Activated T-helper 1 cell treated with anti-CD3 and anti-CD28 coated beads, Interleukin-12 subunit alpha, Interleukin-12 subunit beta, Interleukin-2, Interleukin-4 antibody, amounts not matched to agents 30 ng/mL and 10 ng/mL and 1 ng/mL, durations not matched to agents 14 hours and 24 hours and 36 hours (primary cell): ENCODE results near the gene TNFSF18. TPM values are rescaled to one million over a fixed set of nuclear protein-coding genes. Genes with fewer than 3 reads are reported as not detected.

ENCODE experiments used
- DNase-seq: peaks from one replicate; pipeline ENCODE4 v3.0.0; 2021; ENCODE audit warnings: low spot score
- H3K27ac Mint-ChIP-seq: one replicate; pipeline ENCODE4 v1.8.0; 2021; ENCODE audit warnings: mild to moderate bottlenecking, mixed read lengths
- H3K27me3 Mint-ChIP-seq: one replicate; pipeline ENCODE4 v1.8.0; 2022; ENCODE audit warnings: mild to moderate bottlenecking, moderate library complexity, mixed read lengths; ENCODE audit not compliant: insufficient read depth
- H3K36me3 Mint-ChIP-seq: one replicate; pipeline ENCODE4 v1.8.0; 2021; ENCODE audit warnings: low read depth, mixed read lengths
- H3K4me1 Mint-ChIP-seq: one replicate; pipeline ENCODE4 v1.8.0; 2021; ENCODE audit warnings: low read depth, mixed read lengths
- H3K4me3 Mint-ChIP-seq: one replicate; pipeline ENCODE4 v1.8.0; 2021; ENCODE audit warnings: mild to moderate bottlenecking, moderate library complexity, mixed read lengths
- H3K9me3 Mint-ChIP-seq: one replicate; pipeline ENCODE4 v1.8.0; 2021; ENCODE audit warnings: mixed read lengths
- intact Hi-C: fragments of 100-400 bp; cut with micrococcal nuclease; formaldehyde crosslinking; loops from one replicate; pipeline ENCODE4 v1.15.1; 2024
- total RNA-seq: library from RNA; stranded (reverse); gene quantifications from 2 replicates; pipeline ENCODE4 v1.2.3, GENCODE V29; 2022

TNFSF18 gene
- total RNA-seq, 1 donor from 2014 or later, result not detected

DNA sequence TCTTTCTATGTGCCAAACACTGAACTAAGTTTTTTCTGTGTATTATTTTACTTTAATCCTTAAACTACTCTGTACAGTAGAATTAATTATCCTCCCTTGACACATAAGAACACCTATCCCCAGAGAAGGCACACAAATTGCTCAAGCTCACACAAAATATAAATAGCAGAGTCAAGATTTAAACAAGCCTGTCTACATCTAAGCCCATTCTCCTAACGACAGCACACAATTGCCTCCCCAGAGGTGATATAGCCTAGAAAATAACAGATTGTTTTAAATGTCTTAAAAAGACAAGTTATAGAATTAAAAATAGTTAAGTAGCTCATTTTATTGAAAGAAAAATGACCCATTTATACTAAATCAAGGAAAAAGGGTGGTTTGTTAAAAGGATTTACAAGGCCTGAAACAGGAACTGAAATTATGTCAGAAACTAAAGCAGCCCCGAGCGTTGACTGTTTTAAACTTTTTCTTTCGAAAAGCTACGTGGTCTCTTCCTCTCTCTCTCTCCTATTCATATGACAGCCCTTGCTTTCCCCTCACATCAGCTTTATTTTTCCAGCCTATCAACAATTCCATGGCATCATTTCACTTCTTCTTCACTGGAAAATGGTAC, 30.5 kb downstream of the TNFSF18 start:
- Mint-ChIP-seq H3K9me3 (peaks cover 11% of the 10 kb centered on the region), H3K4me1 (no peaks in the 10 kb centered on the region), H3K36me3 (no peaks in the 10 kb centered on the region), H3K27me3 (peaks cover 3% of the 10 kb centered on the region), H3K27ac (no peak overlapping the region), H3K4me3 (no peak overlapping the region)
- intact Hi-C loops, result no loop called here
- no peak for DNase-seq

DNA sequence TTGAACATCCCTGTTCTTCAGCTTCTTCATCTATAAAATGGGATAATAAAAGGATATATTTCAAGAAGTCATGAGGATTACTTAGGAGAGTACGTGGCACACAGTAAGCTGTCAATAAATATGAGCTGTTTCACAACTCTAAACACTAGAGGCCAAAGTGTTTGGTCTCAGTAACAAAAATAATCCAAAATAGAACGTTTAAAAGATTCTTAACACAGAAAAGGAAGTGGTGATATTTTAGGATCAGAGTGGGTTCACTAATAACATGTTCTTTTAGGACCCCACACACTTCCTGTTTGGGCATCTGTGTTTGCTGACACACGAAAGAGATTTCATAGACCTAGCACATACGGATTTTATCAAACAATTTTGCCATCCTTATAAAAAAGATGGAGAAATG, 32.9 kb downstream of the TNFSF18 start:
- H3K4me3 Mint-ChIP-seq, result no peak overlapping the region
- intact Hi-C loops, result no loop called here
- no peaks in the 10 kb centered on the region for H3K4me1 Mint-ChIP-seq

DNA sequence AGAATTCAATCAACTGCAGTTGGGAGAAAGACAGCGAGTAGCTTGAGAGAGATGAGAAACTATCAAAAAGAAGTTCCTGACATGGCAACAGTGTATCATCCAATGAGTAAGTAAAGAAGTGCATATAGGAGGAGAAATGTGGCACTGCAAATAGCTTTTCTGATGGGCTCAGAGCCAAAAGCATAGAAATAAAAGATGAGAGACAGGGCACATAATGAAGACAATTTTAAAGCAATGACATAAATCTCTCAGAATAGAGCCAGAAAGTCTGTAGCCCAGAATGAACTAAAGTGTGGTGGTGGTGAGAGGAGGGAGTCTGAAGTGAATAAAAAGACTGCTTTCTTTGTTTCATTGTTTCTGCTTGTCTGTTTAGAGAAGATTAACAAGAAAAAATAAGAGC, 34.3 kb downstream of the TNFSF18 start:
- no peak overlapping the region for H3K4me3 Mint-ChIP-seq
- peaks cover 6% of the 10 kb centered on the region for H3K9me3 Mint-ChIP-seq
- DNase-seq, result no peak
- no peak overlapping the region for H3K27ac Mint-ChIP-seq
- intact Hi-C loops, result no loop called here
- H3K27me3 Mint-ChIP-seq, result peaks cover 6% of the 10 kb centered on the region
- H3K36me3 Mint-ChIP-seq, result no peaks in the 10 kb centered on the region
- no peaks in the 10 kb centered on the region for H3K4me1 Mint-ChIP-seq

More for the DNA sequence above, 32.9 kb downstream of the TNFSF18 start:
- H3K36me3 Mint-ChIP-seq, result no peaks in the 10 kb centered on the region
- H3K27me3 Mint-ChIP-seq, result peaks cover 5% of the 10 kb centered on the region
- H3K9me3 Mint-ChIP-seq, result peaks cover 6% of the 10 kb centered on the region
- no peak overlapping the region for H3K27ac Mint-ChIP-seq
- DNase-seq, result no peak

DNA sequence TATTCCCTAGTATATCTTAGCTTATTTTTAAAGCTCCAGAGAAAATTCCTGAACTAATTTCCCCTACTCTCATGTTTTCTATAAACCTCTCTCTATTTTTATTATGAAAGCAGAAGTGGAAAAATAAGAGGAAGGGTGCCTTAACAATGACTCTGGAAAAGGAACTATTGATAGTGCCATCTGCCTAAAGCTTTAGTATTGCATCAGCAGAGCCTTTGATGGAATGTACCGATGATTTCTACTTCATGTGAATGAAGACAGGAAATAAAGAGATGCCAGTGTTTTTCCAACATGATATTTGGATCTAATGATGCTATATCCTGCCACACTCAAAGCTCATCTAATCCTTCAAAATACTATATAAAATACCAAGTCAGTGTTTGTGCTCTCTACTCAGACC, 35.1 kb downstream of the TNFSF18 start:
- H3K27me3 Mint-ChIP-seq, result peaks cover 7% of the 10 kb centered on the region
- DNase-seq, result no peak
- H3K4me3 Mint-ChIP-seq, result no peak overlapping the region
- H3K9me3 Mint-ChIP-seq, result peaks cover 2% of the 10 kb centered on the region
- H3K36me3 Mint-ChIP-seq, result no peaks in the 10 kb centered on the region
- H3K27ac Mint-ChIP-seq, result no peak overlapping the region
- intact Hi-C loops, result no loop called here
- H3K4me1 Mint-ChIP-seq, result no peaks in the 10 kb centered on the region

DNA sequence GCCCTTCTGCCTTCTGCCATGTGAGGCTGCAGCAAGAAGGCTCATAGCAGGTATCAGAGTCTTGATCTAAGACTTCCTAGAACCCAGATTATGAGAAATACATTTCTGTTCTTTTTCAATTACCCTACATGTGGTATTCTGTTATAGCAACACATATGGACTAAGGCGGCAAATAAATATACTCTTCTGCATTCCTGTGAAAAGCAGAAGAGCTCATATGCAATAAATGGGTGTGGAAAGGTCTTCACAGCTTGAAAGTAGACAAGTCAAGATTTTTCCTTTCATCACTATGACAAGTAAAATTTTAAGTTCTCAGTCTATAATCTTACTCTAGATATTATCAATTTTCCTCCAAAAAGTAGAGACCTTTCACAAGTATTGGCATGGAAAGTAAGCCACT, 36.6 kb downstream of the TNFSF18 start:
- no peak overlapping the region for H3K27ac Mint-ChIP-seq

DNA sequence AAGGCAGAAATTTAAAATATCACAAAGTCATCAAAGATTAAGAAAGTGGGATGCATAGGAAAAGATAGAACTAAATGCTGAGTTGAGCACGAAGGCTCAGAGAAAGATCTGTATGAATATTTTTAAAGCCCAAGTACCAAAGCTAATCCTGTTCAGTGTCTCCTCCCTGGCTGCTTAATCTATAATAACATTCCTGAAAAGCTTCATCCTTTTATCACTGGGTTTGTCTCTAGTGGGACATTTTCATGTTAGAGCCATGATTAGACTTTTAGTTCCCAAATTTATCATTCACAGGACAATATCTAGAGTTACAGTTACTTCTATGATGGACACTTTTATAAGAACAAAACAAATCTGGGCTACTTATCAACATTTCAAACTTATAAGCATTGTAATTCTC, 38.6 kb downstream of the TNFSF18 start:
- Mint-ChIP-seq H3K9me3 (no peaks in the 10 kb centered on the region), H3K27ac (no peak overlapping the region), H3K4me3 (no peak overlapping the region), H3K27me3 (peaks cover 7% of the 10 kb centered on the region), H3K36me3 (no peaks in the 10 kb centered on the region), H3K4me1 (no peaks in the 10 kb centered on the region)
- intact Hi-C loops, result no loop called here
- DNase-seq, result no peak

More for the DNA sequence above, 36.6 kb downstream of the TNFSF18 start:
- H3K36me3 Mint-ChIP-seq, result no peaks in the 10 kb centered on the region
- no peaks in the 10 kb centered on the region for H3K9me3 Mint-ChIP-seq
- peaks cover 7% of the 10 kb centered on the region for H3K27me3 Mint-ChIP-seq
- H3K4me1 Mint-ChIP-seq, result no peaks in the 10 kb centered on the region
- H3K4me3 Mint-ChIP-seq, result no peak overlapping the region
- intact Hi-C loops, result no loop called here
- no peak for DNase-seq

DNA sequence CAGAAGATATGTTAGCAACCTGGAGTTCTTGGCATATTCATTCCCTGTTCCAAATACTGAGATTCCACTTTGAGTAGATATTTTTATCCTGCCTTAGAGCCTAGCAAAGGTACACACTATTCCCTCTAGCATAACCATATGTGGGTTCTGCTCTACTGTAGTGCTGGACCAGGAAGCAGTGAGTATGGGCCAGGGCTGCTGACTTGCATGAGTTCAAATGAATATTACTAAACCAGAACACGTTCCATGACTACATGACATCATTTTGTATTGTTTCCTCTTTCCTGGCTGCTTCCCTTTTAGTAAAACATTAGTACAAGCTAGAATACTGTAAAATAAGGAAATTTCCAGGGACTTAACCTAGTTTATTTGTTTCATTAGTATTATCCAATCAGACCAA, 41.1 kb downstream of the TNFSF18 start:
- no peak overlapping the region for H3K27ac Mint-ChIP-seq
- no peaks in the 10 kb centered on the region for H3K9me3 Mint-ChIP-seq
- no peak for DNase-seq
- no peaks in the 10 kb centered on the region for H3K4me1 Mint-ChIP-seq
- no peaks in the 10 kb centered on the region for H3K36me3 Mint-ChIP-seq
- intact Hi-C loops, result no loop called here
- peaks cover 15% of the 10 kb centered on the region for H3K27me3 Mint-ChIP-seq
- H3K4me3 Mint-ChIP-seq, result no peak overlapping the region

DNA sequence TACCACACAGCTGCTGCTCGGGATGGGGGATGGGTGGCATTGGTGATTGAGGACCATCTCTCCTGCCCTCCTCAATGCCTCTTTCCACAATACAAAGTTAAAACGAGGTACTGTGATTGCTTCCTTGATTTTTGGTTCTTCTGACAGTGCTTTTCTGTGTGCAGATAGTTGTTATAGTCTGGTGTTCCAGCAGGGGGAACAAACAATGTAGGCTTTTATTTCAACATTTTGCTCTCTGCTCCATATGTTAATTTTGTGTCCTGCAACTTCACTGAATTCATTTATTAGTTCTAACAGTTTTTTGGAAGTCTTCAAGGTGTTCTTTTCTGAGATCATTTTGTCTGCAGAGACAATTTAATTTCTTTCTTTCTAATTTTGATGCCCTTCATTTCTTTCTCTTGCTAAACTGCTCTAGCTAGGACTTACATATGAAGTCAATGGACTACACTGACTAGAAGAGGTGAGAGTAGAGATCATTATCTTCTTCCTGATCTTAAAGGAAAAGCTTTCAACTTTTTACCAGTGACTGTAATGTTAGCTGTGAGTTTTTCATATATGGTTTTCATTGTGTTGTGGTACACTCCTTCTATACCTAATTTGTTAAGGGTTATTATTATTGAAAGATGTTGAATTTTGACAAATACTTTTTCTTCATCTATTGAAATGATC, 45.4 kb downstream of the TNFSF18 start:
- peaks cover 13% of the 10 kb centered on the region for H3K27me3 Mint-ChIP-seq
- peaks cover 14% of the 10 kb centered on the region for H3K9me3 Mint-ChIP-seq
- no peak for DNase-seq
- no peaks in the 10 kb centered on the region for H3K4me1 Mint-ChIP-seq
- H3K36me3 Mint-ChIP-seq, result no peaks in the 10 kb centered on the region
- H3K27ac Mint-ChIP-seq, result no peak overlapping the region
- intact Hi-C loops, result no loop called here
- H3K4me3 Mint-ChIP-seq, result no peak overlapping the region

DNA sequence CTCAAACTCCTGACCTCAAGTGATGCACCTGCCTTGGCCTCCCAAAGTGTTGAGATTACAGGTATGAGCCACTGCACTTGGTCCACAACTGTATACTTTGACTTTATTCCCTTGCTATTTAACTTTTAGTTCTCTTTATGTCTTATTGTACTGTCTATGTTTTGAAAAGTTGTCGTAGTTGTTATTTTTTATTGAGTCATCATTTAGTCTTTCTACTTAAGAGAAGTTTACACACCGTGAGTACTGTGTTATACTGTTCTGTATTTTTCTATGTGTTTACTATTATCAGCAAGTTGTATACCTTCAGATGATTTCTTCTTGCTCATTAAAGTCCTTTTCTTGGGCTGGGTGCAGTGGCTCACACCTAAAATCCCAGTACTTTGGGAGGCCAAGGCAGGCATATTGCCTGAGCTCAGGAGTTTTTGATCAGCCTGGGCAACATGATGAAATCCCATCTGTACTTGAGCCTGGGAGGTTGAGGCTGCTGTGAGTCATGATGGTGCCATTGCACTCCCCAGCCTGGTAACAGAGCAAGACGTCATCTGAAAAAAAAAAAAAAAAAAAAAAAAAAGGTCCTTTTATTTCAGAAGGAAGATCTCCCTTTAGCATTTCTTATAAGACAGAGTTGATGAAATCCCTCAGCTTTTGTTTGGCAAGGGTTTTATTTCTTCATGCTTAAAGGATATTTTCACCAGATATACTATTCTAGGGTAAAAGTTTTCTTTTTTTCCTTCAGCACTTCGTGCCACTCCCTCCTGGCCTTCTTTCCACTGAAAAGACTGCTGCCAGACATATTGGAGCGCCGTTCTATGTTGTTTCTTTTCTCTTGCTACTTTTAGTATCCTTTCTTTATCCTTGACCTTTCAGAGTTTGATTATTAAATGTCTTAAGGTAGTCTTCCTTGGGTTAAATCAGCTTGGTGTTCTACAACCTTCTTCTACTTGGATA, 47.6 kb downstream of the TNFSF18 start:
- Mint-ChIP-seq H3K36me3 (no peaks in the 10 kb centered on the region), H3K4me3 (no peak overlapping the region), H3K9me3 (peaks cover 14% of the 10 kb centered on the region), H3K27me3 (peaks cover 12% of the 10 kb centered on the region), H3K27ac (no peak overlapping the region), H3K4me1 (no peaks in the 10 kb centered on the region)
- intact Hi-C loops, result no loop called here
- DNase-seq, result no peak

DNA sequence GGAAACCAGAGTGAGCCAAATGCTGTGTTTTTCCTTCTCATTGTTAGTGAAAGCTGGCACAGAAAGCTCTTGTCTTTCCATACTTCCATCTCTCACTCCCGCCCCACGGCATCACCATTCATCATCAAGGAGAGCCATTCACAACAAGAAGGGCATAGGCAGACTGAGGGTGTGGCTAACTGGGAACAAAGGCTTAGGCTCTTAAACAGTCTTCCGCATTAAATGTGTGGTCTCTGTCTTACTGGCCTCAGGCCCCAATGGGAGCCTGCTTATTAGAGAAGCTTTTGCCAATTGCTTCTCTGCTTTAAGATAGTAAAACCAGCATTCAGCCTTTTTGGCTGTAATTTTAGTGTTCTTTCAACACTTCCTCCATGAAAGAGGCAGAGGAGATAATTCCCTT, 51.4 kb downstream of the TNFSF18 start:
- no peaks in the 10 kb centered on the region for H3K36me3 Mint-ChIP-seq
- no peak for DNase-seq
- intact Hi-C loops, result no loop called here
- peaks cover 31% of the 10 kb centered on the region for H3K9me3 Mint-ChIP-seq
- no peak overlapping the region for H3K4me3 Mint-ChIP-seq
- peaks cover 3% of the 10 kb centered on the region for H3K27me3 Mint-ChIP-seq
- H3K4me1 Mint-ChIP-seq, result no peaks in the 10 kb centered on the region
- H3K27ac Mint-ChIP-seq, result no peak overlapping the region

DNA sequence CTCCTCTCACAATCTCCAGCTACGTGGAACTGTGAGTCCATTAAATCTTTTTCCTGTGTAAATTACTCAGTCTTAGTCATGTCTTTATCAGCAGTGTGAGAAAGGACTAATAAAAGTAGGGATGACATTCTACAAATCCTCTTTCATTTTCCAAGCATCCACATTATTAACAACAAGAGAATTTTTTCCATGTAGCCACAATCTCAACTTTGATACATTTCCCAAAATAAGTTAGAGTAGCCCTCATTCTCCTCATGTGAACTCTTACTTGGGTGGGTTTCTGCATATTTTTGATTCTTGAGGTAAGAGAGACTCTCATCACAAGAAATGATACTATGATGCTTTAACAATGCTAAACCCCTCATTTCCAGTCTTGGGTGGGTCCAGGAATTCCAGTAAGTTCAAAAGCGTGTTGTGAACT, 52.8 kb downstream of the TNFSF18 start:
- H3K27me3 Mint-ChIP-seq, result no peaks in the 10 kb centered on the region
- no peaks in the 10 kb centered on the region for H3K36me3 Mint-ChIP-seq
- no peaks in the 10 kb centered on the region for H3K4me1 Mint-ChIP-seq
- no peak overlapping the region for H3K27ac Mint-ChIP-seq
- peaks cover 32% of the 10 kb centered on the region for H3K9me3 Mint-ChIP-seq
- no peak overlapping the region for H3K4me3 Mint-ChIP-seq
- intact Hi-C loops, result no loop called here
- no peak for DNase-seq

DNA sequence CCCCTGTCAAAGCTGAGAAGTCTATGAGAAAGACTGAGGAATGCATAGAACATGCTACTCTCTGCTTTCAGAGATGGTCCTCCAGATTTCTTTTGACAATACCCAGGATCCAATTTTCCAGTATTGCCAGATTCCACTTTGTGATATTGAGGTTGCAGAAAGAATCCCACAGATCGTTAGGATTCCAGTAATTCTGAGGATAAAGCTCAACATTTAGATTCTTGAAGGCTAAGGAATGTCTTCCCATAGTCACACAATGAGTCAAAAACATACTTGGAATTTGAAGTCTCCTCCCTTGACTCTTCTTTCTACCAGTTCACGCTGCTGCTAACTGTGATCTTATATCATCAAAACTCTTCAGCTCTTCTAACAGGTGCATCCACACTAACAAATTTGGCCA, 57.1 kb downstream of the TNFSF18 start:
- no peak overlapping the region for H3K4me3 Mint-ChIP-seq
- H3K4me1 Mint-ChIP-seq, result no peaks in the 10 kb centered on the region
- intact Hi-C loops, result no loop called here
- no peak overlapping the region for H3K27ac Mint-ChIP-seq
- H3K27me3 Mint-ChIP-seq, result no peaks in the 10 kb centered on the region
- H3K36me3 Mint-ChIP-seq, result no peaks in the 10 kb centered on the region
- DNase-seq, result no peak
- peaks cover 22% of the 10 kb centered on the region for H3K9me3 Mint-ChIP-seq
